ENCODE results near the gene PLCH1. TPM values are rescaled to one million over a fixed set of nuclear protein-coding genes. Genes with fewer than 3 reads are reported as not detected.

PLCH1 gene
- total RNA-seq, 2 donors from 2014 or later, result 0.05 to 0.23 TPM

GRCh38 chr3:155512867-155513261 lies 232.0 kb downstream of the PLCH1 start:
- H3K36me3 Mint-ChIP-seq, result peaks cover 6 to 12% of the 10 kb centered on the region in 2 donors
- ATAC-seq (no peak), DNase-seq (ENCODE audit: low spot score in 2 of 2) (no peak)
- H3K27ac Mint-ChIP-seq, result no peak overlapping the region
- H3K9me3 Mint-ChIP-seq, result peaks cover 7 to 8% of the 10 kb centered on the region in 2 donors

GRCh38 chr3:155512175-155512866 lies 232.6 kb downstream of the PLCH1 start:
- Mint-ChIP-seq H3K36me3 (peaks cover 6 to 12% of the 10 kb centered on the region in 2 donors), H3K27ac (no peak overlapping the region), H3K9me3 (peaks cover 7 to 8% of the 10 kb centered on the region in 2 donors)
- ATAC-seq, result no peak
- DNase-seq (ENCODE audit: low spot score in 2 of 2), result no peak

GRCh38 chr3:155504682-155505081 lies 240.2 kb downstream of the PLCH1 start:
- Mint-ChIP-seq H3K27ac (peak overlapping the region in 1 of 2 donors; percentile 4), H3K9me3 (no peaks in the 10 kb centered on the region), H3K36me3 (no peaks in the 10 kb centered on the region)
- no peak for ATAC-seq
- no peak for DNase-seq (ENCODE audit: low spot score in 2 of 2)

GRCh38 chr3:155502630-155503029 lies 242.2 kb downstream of the PLCH1 start:
- ATAC-seq, result no peak
- no peaks in the 10 kb centered on the region for H3K9me3 Mint-ChIP-seq
- H3K36me3 Mint-ChIP-seq, result no peaks in the 10 kb centered on the region
- no peak overlapping the region for H3K27ac Mint-ChIP-seq
- no peak for DNase-seq (ENCODE audit: low spot score in 2 of 2)

- Mint-ChIP-seq H3K27ac (no peak overlapping the region), H3K9me3 (no peaks in the 10 kb centered on the region), H3K36me3 (no peaks in the 10 kb centered on the region)
- DNase-seq (ENCODE audit: low spot score in 2 of 2) (no peak), ATAC-seq (no peak)
These were observed 244.6 kb downstream of the PLCH1 start for GRCh38 chr3:155500194-155500818.

- no peak for DNase-seq (ENCODE audit: low spot score in 2 of 2)
- Mint-ChIP-seq H3K9me3 (no peaks in the 10 kb centered on the region), H3K27ac (no peak overlapping the region), H3K36me3 (no peaks in the 10 kb centered on the region)
- ATAC-seq, result peak in 1 of 2 donors; percentile 68
These were observed 246.8 kb downstream of the PLCH1 start for GRCh38 chr3:155497930-155498647.

GRCh38 chr3:155496206-155496605 lies 248.7 kb downstream of the PLCH1 start:
- Mint-ChIP-seq H3K36me3 (no peaks in the 10 kb centered on the region), H3K27ac (no peak overlapping the region), H3K9me3 (no peaks in the 10 kb centered on the region)
- ATAC-seq, result no peak
- DNase-seq (ENCODE audit: low spot score in 2 of 2), result no peak

- ATAC-seq, result peak in 1 of 2 donors; percentile 50
- Mint-ChIP-seq H3K36me3 (no peaks in the 10 kb centered on the region), H3K27ac (no peak overlapping the region), H3K9me3 (no peaks in the 10 kb centered on the region)
- no peak for DNase-seq (ENCODE audit: low spot score in 2 of 2)
These were observed 249.5 kb downstream of the PLCH1 start for GRCh38 chr3:155495387-155495786.

GRCh38 chr3:155494332-155494731 lies 250.5 kb downstream of the PLCH1 start:
- DNase-seq (ENCODE audit: low spot score in 2 of 2), result no peak
- Mint-ChIP-seq H3K27ac (no peak overlapping the region), H3K36me3 (no peaks in the 10 kb centered on the region), H3K9me3 (no peaks in the 10 kb centered on the region)
- ATAC-seq, result no peak

GRCh38 chr3:155492841-155493240 lies 252.0 kb downstream of the PLCH1 start:
- DNase-seq (ENCODE audit: low spot score in 2 of 2) (no peak), ATAC-seq (no peak)
- Mint-ChIP-seq H3K9me3 (no peaks in the 10 kb centered on the region), H3K27ac (no peak overlapping the region), H3K36me3 (no peaks in the 10 kb centered on the region)

GRCh38 chr3:155491696-155492095 lies 253.2 kb downstream of the PLCH1 start:
- Mint-ChIP-seq H3K27ac (no peak overlapping the region), H3K9me3 (no peaks in the 10 kb centered on the region), H3K36me3 (no peaks in the 10 kb centered on the region)
- DNase-seq (ENCODE audit: low spot score in 2 of 2) (no peak), ATAC-seq (no peak)

GRCh38 chr3:155488671-155489070 lies 256.2 kb downstream of the PLCH1 start:
- no peaks in the 10 kb centered on the region for H3K36me3 Mint-ChIP-seq
- H3K27ac Mint-ChIP-seq, result no peak overlapping the region
- DNase-seq (ENCODE audit: low spot score in 2 of 2), result no peak
- ATAC-seq, result no peak
- no peaks in the 10 kb centered on the region for H3K9me3 Mint-ChIP-seq

- H3K27ac Mint-ChIP-seq, result no peak overlapping the region
- ATAC-seq (no peak), DNase-seq (ENCODE audit: low spot score in 2 of 2) (no peak)
- no peaks in the 10 kb centered on the region for H3K9me3 Mint-ChIP-seq
- H3K36me3 Mint-ChIP-seq, result no peaks in the 10 kb centered on the region
These were observed 259.0 kb downstream of the PLCH1 start for GRCh38 chr3:155485897-155486296.

- Mint-ChIP-seq H3K27ac (no peak overlapping the region), H3K36me3 (no peaks in the 10 kb centered on the region), H3K9me3 (peaks cover 0 to 10% of the 10 kb centered on the region in 2 donors)
- no peak for ATAC-seq
- no peak for DNase-seq (ENCODE audit: low spot score in 2 of 2)
These were observed 263.3 kb downstream of the PLCH1 start for GRCh38 chr3:155481591-155481990.

- Mint-ChIP-seq H3K27ac (no peak overlapping the region), H3K36me3 (no peaks in the 10 kb centered on the region), H3K9me3 (peaks cover 0 to 10% of the 10 kb centered on the region in 2 donors)
- no peak for ATAC-seq
- DNase-seq (ENCODE audit: low spot score in 2 of 2), result no peak
These were observed 263.8 kb downstream of the PLCH1 start for GRCh38 chr3:155481089-155481488.

- Mint-ChIP-seq H3K9me3 (peaks cover 16 to 18% of the 10 kb centered on the region in 2 donors), H3K36me3 (peaks cover 0 to 8% of the 10 kb centered on the region in 2 donors), H3K27ac (no peak overlapping the region)
- no peak for DNase-seq (ENCODE audit: low spot score in 2 of 2)
- no peak for ATAC-seq
These were observed 279.2 kb downstream of the PLCH1 start for GRCh38 chr3:155465664-155466063.

GRCh38 chr3:155462672-155463071 lies 282.2 kb downstream of the PLCH1 start:
- Mint-ChIP-seq H3K36me3 (peaks cover 0 to 8% of the 10 kb centered on the region in 2 donors), H3K9me3 (peaks cover 6% of the 10 kb centered on the region in 2 donors), H3K27ac (no peak overlapping the region)
- DNase-seq (ENCODE audit: low spot score in 2 of 2) (no peak), ATAC-seq (no peak)
